GM21723 (cell line): ENCODE results near the gene XAF1.
"Not testable (repeated sequence)": the region's sequence is repeated elsewhere in the genome, so short reads cannot be mapped to it uniquely, and the experiment has no call there.

Source experiments
- ATAC-seq: cut with Tn5 transposase; IDR thresholded peaks from one replicate; pipeline ENCODE4 v1.9.1; 2021; ENCODE audit warnings: mild to moderate bottlenecking, moderate library complexity; ENCODE audit not compliant: unreplicated experiment

Gene XAF1

DNA sequence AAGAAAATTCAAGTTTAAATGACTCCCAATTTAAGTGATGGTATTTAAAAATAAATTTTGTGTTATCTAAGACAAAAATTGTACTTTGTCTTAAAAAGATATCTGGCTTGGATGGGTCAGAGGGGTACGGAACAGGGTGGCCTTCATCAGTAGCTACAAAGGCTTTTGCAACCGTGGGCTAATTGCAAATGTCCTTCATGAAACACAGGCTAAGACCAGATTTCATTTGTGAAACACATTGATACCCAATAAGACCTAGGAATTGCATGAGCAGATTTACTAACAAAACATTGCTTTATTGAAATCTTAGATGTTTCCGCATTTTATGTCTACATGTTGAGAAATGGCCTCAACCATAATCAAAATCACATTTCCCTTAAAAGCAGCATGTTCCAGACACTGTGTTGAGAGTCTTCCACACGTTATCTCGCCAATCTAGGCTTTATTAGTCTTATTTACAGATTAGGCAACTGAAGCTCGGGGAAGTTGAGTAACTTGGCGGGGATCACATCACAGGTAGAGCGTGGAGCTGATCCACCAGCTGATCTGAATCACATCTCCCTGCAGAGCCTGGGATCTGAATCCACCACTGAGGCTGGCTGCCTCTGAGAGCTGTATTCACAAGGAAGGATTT lies 42.0 kb downstream of the XAF1 start:
- ATAC-seq, result no peak

GRCh38 chr17:6799738-6800137 lies 43.9 kb downstream of the XAF1 start:
- no peak for ATAC-seq

GRCh38 chr17:6800422-6801027 lies 44.7 kb downstream of the XAF1 start:
- ATAC-seq, result no peak

GRCh38 chr17:6811510-6811909 lies 55.7 kb downstream of the XAF1 start:
- ATAC-seq, result no peak

DNA sequence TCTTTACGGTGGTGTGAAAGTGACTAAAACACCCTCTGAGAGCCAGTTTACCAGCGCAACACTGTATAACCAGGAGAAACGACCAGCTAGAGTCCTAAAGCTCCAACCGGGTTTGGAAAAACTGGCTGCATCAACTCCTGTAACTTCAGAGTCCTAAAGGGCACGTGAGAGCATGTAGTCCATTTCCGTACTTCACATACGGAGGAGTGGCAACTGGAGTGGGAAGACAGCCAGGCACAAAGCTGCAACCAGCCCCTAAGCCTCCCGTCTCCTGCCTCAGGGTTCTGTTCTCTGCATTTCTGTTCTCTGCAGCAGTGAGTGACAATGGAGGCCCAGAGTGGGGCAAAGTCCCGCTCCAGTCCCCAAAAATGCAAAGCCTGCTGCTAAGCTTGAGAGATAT lies 56.4 kb downstream of the XAF1 start:
- no peak for ATAC-seq

- no peak for ATAC-seq
Measured at GRCh38 chr17:6815775-6816174, 59.9 kb downstream of the XAF1 start.

GRCh38 chr17:6816368-6816767 lies 60.5 kb downstream of the XAF1 start:
- not testable (repeated sequence) for ATAC-seq

- ATAC-seq, result no peak
Measured at GRCh38 chr17:6818938-6819337, 63.1 kb downstream of the XAF1 start.

DNA sequence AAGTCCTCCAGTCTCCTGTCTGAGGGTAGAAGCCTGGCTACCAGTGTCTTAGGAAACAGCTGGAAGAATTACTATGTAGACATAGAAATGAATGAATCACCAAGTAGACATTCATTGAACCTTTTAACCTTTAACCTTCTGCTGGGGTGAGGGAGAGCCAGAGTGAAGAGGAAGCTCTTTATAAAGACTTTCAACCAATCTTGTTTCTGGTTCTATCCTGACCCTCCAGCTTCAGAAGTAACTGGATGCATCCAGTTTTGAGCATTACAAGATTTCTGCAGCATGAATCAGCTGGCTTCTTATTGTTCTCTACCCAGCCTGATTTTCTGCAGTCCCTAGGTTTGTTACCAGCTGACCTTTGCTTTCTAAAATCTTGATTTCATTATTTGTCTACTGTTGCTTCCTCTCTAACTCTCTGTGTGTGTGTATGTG lies 67.2 kb downstream of the XAF1 start:
- no peak for ATAC-seq
